Prostate gland (tissue), 2 donors: Measurements from ENCODE around the gene SLC43A3. TPM values are rescaled to one million over a fixed set of nuclear protein-coding genes. Genes with fewer than 3 reads are reported as not detected.

Source experiments
- DNase-seq: peaks from one replicate; pipeline ENCODE4 v3.0.0-alpha.2; 2019; ENCODE audit warnings: low spot score
- H3K27ac ChIP-seq, 2 donors: fragments of 200-600 bp; sonication (generic); 2 replicates each; pipeline ENCODE4 v1.5.1; 2017 to 2019
- H3K27me3 ChIP-seq: fragments of 200-600 bp; sonication (generic); replicated peaks from 2 replicates; pipeline ENCODE4 v1.5.1; 2019; ENCODE audit not compliant: insufficient read depth
- H3K36me3 ChIP-seq, 2 donors: fragments of 200-600 bp; sonication (generic); 1 replicate in 1 of 2; 2 replicates in 1 of 2; pipeline versions ENCODE4 v1.5.1 to v1.8.1; 2017 to 2019
- H3K4me1 ChIP-seq: fragments of 200-600 bp; sonication (generic); replicated peaks from 2 replicates; pipeline ENCODE4 v1.5.1; 2019
- H3K4me3 ChIP-seq, 2 donors: fragments of 200-600 bp; sonication (generic); 2 replicates each; pipeline ENCODE4 v1.5.1; 2017 to 2019
- H3K9me3 ChIP-seq: fragments of 200-600 bp; sonication (generic); 2 replicates; pipeline ENCODE4 v1.5.1; 2017
- POLR2A ChIP-seq: fragments of 450-650 bp; IDR thresholded peaks from one replicate; pipeline ENCODE4 v1.6.1; 2016; ENCODE audit warnings: antibody characterized with exemption, mild to moderate bottlenecking
- POLR2AphosphoS5 ChIP-seq: sonication (generic); formaldehyde crosslinking; IDR thresholded peaks from one replicate; pipeline ENCODE4 v1.6.1; 2017; ENCODE audit warnings: antibody characterized with exemption
- WGBS: methylation state at CpG from one replicate; pipeline ENCODE4 v1.1.5; 2018; 5-methylcytosine and 5-hydroxymethylcytosine counted together
- intact Hi-C: fragments of 100-400 bp; cut with DNase I; formaldehyde crosslinking; loops from one replicate; pipeline ENCODE4 v1.14.2; 2022
- total RNA-seq, 2 donors: library from RNA; depleted of rRNA; stranded (reverse); fragments of >200 nt; gene quantifications; one replicate each; pipeline ENCODE4 v1.1.0, GENCODE V29; 2016
- TF ChIP-seq, protein P1 (sequence below), 4 experiments: fragments of 200-600 bp in 2 of 4; fragments of 450-650 bp in 2 of 4; sonication (generic) in 2 of 4; IDR thresholded peaks; 1 replicate in 3 of 4; 2 replicates in 1 of 4; pipeline ENCODE4 v1.5.1; 2016 to 2019; ENCODE audit warnings: antibody characterized with exemption in 4 of 4, mild to moderate bottlenecking in 2 of 4, moderate library complexity in 2 of 4

Gene SLC43A3
- total RNA-seq, 2 donors from 2014 or later, result 23.3 to 39.8 TPM

GRCh38 chr11:57392066-57392762 is 34.7 kb downstream of the SLC43A3 start:
- no peak for DNase-seq
- Histone ChIP-seq H3K36me3 (no peaks in the 10 kb centered on the region), H3K9me3 (no peaks in the 10 kb centered on the region), H3K27me3 (no peaks in the 10 kb centered on the region), H3K27ac (no peak overlapping the region), H3K4me3 (no peak overlapping the region), H3K4me1 (no peaks in the 10 kb centered on the region)
- TF ChIP-seq POLR2AphosphoS5 (no peak), POLR2A (no peak)
- TF ChIP-seq, protein P1, sequence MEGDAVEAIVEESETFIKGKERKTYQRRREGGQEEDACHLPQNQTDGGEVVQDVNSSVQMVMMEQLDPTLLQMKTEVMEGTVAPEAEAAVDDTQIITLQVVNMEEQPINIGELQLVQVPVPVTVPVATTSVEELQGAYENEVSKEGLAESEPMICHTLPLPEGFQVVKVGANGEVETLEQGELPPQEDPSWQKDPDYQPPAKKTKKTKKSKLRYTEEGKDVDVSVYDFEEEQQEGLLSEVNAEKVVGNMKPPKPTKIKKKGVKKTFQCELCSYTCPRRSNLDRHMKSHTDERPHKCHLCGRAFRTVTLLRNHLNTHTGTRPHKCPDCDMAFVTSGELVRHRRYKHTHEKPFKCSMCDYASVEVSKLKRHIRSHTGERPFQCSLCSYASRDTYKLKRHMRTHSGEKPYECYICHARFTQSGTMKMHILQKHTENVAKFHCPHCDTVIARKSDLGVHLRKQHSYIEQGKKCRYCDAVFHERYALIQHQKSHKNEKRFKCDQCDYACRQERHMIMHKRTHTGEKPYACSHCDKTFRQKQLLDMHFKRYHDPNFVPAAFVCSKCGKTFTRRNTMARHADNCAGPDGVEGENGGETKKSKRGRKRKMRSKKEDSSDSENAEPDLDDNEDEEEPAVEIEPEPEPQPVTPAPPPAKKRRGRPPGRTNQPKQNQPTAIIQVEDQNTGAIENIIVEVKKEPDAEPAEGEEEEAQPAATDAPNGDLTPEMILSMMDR (IDR thresholded peaks at IDR 0.05), result no peak
- WGBS, result 90% methylated on average over 8 of the region's 8 CpGs
- intact Hi-C loops, result no loop called here

GRCh38 chr11:57391539-57391938 is 35.4 kb downstream of the SLC43A3 start:
- intact Hi-C loops, result no loop called here
- H3K9me3 ChIP-seq, result no peaks in the 10 kb centered on the region
- no peaks in the 10 kb centered on the region for H3K36me3 ChIP-seq
- H3K27me3 ChIP-seq, result no peaks in the 10 kb centered on the region
- no peak for DNase-seq
- no peak overlapping the region for H3K27ac ChIP-seq
- no peak for TF ChIP-seq POLR2AphosphoS5
- no peak for TF ChIP-seq POLR2A
- TF ChIP-seq, protein P1 (IDR thresholded peaks at IDR 0.05), result no peak
- no peak overlapping the region for H3K4me3 ChIP-seq
- no peaks in the 10 kb centered on the region for H3K4me1 ChIP-seq
- 78% methylated on average over 2 of the region's 2 CpGs for WGBS

GRCh38 chr11:57391111-57391510 is 35.8 kb downstream of the SLC43A3 start:
- no peak for DNase-seq
- intact Hi-C loops, result no loop called here
- H3K4me3 ChIP-seq, result no peak overlapping the region
- 86% methylated on average over 3 of the region's 3 CpGs for WGBS
- H3K4me1 ChIP-seq, result no peaks in the 10 kb centered on the region
- H3K27me3 ChIP-seq, result no peaks in the 10 kb centered on the region
- H3K36me3 ChIP-seq, result no peaks in the 10 kb centered on the region
- TF ChIP-seq POLR2AphosphoS5, result no peak
- TF ChIP-seq, protein P1 (IDR thresholded peaks at IDR 0.05), result no peak
- TF ChIP-seq POLR2A, result no peak
- no peaks in the 10 kb centered on the region for H3K9me3 ChIP-seq
- H3K27ac ChIP-seq, result no peak overlapping the region

DNA sequence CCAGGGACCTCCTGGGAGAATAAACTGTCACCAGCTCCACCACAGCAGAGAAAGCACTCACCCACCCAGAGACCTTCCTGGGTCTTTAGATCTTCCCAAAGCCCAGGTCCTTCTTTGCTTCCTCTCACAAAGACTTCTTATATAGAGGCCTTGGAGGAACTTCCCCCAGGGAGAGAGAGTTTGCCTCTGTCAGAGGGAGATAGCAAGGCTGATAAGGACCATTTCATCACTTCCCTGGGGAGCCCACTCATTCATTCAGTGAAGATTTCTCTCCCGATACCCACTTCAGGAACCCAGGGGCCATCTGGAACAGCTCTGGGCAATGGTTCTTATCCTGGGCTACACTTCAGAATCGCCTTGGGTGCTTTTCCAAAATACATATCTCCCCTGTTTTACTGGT is 36.4 kb downstream of the SLC43A3 start, which contains the start of gene PRG2:
TSS of gene PRG2 (minus strand) at position 116 of the 400 bp plus-strand sequence. CDS start 706 bp downstream, outside the sequence.
- Histone ChIP-seq H3K9me3 (no peaks in the 10 kb centered on the region), H3K27ac (no peak within 1 kb of the TSS), H3K4me1 (no peaks in the 10 kb centered on the region), H3K36me3 (no peaks in the 10 kb centered on the region), H3K4me3 (no peak within 1 kb of the TSS), H3K27me3 (no peaks in the 10 kb centered on the region)
- intact Hi-C loops, result no loop called here
- DNase-seq, result no peak
- TF ChIP-seq POLR2A, result no peak
- TF ChIP-seq, protein P1 (IDR thresholded peaks at IDR 0.05), result no peak
- TF ChIP-seq POLR2AphosphoS5, result no peak
- WGBS, result 70% methylated on average over 2 of the region's 2 CpGs
